ENCODE measurements around the gene PTPN4.

Gene PTPN4

GRCh38 chr2:119860924-119861323 is 101.2 kb downstream of the PTPN4 start:
- TF ChIP-seq TSHZ2 (CRISPR knock-in tag; IDR thresholded peaks at IDR 0.05), result no peak
- no peak for TF ChIP-seq PATZ1 (CRISPR knock-in tag; IDR thresholded peaks at IDR 0.05; ENCODE audit: borderline replicate concordance)
- TF ChIP-seq POU6F1 (CRISPR knock-in tag; IDR thresholded peaks at IDR 0.05; ENCODE audit: borderline replicate concordance, low read depth), result no peak
- no peak for TF ChIP-seq CSRNP3 (CRISPR knock-in tag; IDR thresholded peaks at IDR 0.05)
- no peak for TF ChIP-seq CREB5 (CRISPR knock-in tag; IDR thresholded peaks at IDR 0.05; ENCODE audit: low read depth)
- TF ChIP-seq ZFP3 (CRISPR knock-in tag; IDR thresholded peaks at IDR 0.05), result no peak
- TF ChIP-seq ESRRG (CRISPR knock-in tag; IDR thresholded peaks at IDR 0.05), result no peak
- no peak for TF ChIP-seq TOX (CRISPR knock-in tag; IDR thresholded peaks at IDR 0.05; ENCODE audit: borderline replicate concordance)
- no peak for ATAC-seq

GRCh38 chr2:119862127-119862889 is 102.6 kb downstream of the PTPN4 start:
- no peak for TF ChIP-seq SNAI2 (CRISPR knock-in tag; IDR thresholded peaks at IDR 0.05)
- no peak for TF ChIP-seq OSR1 (CRISPR knock-in tag; IDR thresholded peaks at IDR 0.05)
- TF ChIP-seq CSRNP3 (CRISPR knock-in tag; IDR thresholded peaks at IDR 0.05), result no peak
- TF ChIP-seq ZC3H10 (CRISPR knock-in tag; IDR thresholded peaks at IDR 0.05), result no peak
- no peak for TF ChIP-seq ESRRG (CRISPR knock-in tag; IDR thresholded peaks at IDR 0.05)
- TF ChIP-seq CSDC2 (CRISPR knock-in tag; IDR thresholded peaks at IDR 0.05), result no peak
- no peak for TF ChIP-seq ZNF70 (CRISPR knock-in tag; IDR thresholded peaks at IDR 0.05)
- TF ChIP-seq ZNF565 (CRISPR knock-in tag; conservative IDR thresholded peaks at IDR 0.05; ENCODE audit: low read depth), result no peak
- TF ChIP-seq ZFP30 (CRISPR knock-in tag; IDR thresholded peaks at IDR 0.05), result no peak
- TF ChIP-seq PATZ1 (CRISPR knock-in tag; IDR thresholded peaks at IDR 0.05; ENCODE audit: borderline replicate concordance), result no peak
- no peak for TF ChIP-seq RARB (CRISPR knock-in tag; IDR thresholded peaks at IDR 0.05)
- no peak for TF ChIP-seq GLIS3 (CRISPR knock-in tag; IDR thresholded peaks at IDR 0.05)
- TF ChIP-seq ARNTL (CRISPR knock-in tag; IDR thresholded peaks at IDR 0.05; ENCODE audit: borderline replicate concordance, low read depth), result no peak
- ATAC-seq, result no peak
